A549 (cell line): ENCODE results near the gene SLC16A6.
"Not testable (repeated sequence)": the region's sequence is repeated elsewhere in the genome, so short reads cannot be mapped to it uniquely, and the experiment has no call there.

Experiments
- CHD2 ChIP-seq: fragments of 150-350 bp; IDR thresholded peaks from 2 replicates; pipeline ENCODE4 v1.6.1; 2014; ENCODE audit warnings: low read length; ENCODE audit not compliant: partially characterized antibody
- CTCF ChIP-seq: fragments of >200 bp; sonication (Bioruptor Twin); formaldehyde crosslinking; IDR thresholded peaks from 3 replicates; pipeline ENCODE4 v1.5.1; 2016
- EP300 ChIP-seq, 2 experiments: fragments of >200 bp; sonication (Bioruptor Twin); formaldehyde crosslinking; IDR thresholded peaks; 2 replicates in 1 of 2; 3 replicates in 1 of 2; pipeline ENCODE4 v1.6.1; 2016 to 2017
- JUN ChIP-seq, 2 experiments: fragments of >200 bp; sonication (Bioruptor Twin); formaldehyde crosslinking; IDR thresholded peaks; 2 replicates in 1 of 2; 3 replicates in 1 of 2; pipeline ENCODE4 v1.6.1; 2016 to 2017
- POLR2A ChIP-seq: IDR thresholded peaks from 2 replicates; pipeline ENCODE4 v1.6.1; 2012; ENCODE audit warnings: mild to moderate bottlenecking, low read length
- POLR2AphosphoS2 ChIP-seq: conservative IDR thresholded peaks from 2 replicates; pipeline ENCODE4 v1.6.1; 2012; ENCODE audit warnings: low read length, improper control_type of control experiment, inconsistent platforms
- RNF2 ChIP-seq: fragments of 200-600 bp; sonication (generic); IDR thresholded peaks from 2 replicates; pipeline ENCODE4 v1.6.1; 2016; ENCODE audit warnings: low read depth, mild to moderate bottlenecking, antibody characterized with exemption, moderate library complexity, borderline replicate concordance

GRCh38 chr17:68281965-68282364 lies 9.0 kb downstream of the SLC16A6 start:
- not testable (repeated sequence) for TF ChIP-seq POLR2A; CTCF; EP300 (IDR thresholded peaks at IDR 0.05); RNF2; CHD2; JUN (IDR thresholded peaks at IDR 0.05); POLR2AphosphoS2
